Liver (tissue), 3 donors: ENCODE data around the gene CMTM1.

Source experiments
- EGR1 ChIP-seq, 2 donors: IDR thresholded peaks; 2 replicates each; pipeline ENCODE4 v1.6.1; 2016 to 2018; ENCODE audit warnings: antibody characterized with exemption in 2 of 2, low read depth in 2 of 2
- GABPA ChIP-seq, 2 donors: IDR thresholded peaks in 1 of 2; conservative IDR thresholded peaks in 1 of 2; 2 replicates each; pipeline ENCODE4 v1.6.1; 2016; ENCODE audit warnings: antibody characterized with exemption in 2 of 2, mild to moderate bottlenecking in 1 of 2, moderate library complexity in 1 of 2
- JUND ChIP-seq, 2 donors: IDR thresholded peaks; 2 replicates each; pipeline ENCODE4 v1.6.1; 2016; ENCODE audit warnings: antibody characterized with exemption in 2 of 2
- YY1 ChIP-seq: IDR thresholded peaks from 2 replicates; pipeline ENCODE4 v1.6.1; 2016; ENCODE audit warnings: antibody characterized with exemption, mild to moderate bottlenecking
- TF ChIP-seq, protein P1 (sequence below): fragments of 150-350 bp; IDR thresholded peaks from 2 replicates; pipeline ENCODE4 v1.5.1; 2017; ENCODE audit warnings: improper control_type of control experiment, low read depth, low read length; ENCODE audit not compliant: missing input control
- TF ChIP-seq, protein P2 (sequence below): IDR thresholded peaks from 2 replicates; pipeline ENCODE4 v1.6.1; 2016; ENCODE audit warnings: antibody characterized with exemption
- TF ChIP-seq, protein P3 (sequence below): IDR thresholded peaks from 2 replicates; pipeline ENCODE4 v1.6.1; 2016; ENCODE audit warnings: antibody characterized with exemption
- donor health status: healthy.
- donor health status: healthy.

DNA sequence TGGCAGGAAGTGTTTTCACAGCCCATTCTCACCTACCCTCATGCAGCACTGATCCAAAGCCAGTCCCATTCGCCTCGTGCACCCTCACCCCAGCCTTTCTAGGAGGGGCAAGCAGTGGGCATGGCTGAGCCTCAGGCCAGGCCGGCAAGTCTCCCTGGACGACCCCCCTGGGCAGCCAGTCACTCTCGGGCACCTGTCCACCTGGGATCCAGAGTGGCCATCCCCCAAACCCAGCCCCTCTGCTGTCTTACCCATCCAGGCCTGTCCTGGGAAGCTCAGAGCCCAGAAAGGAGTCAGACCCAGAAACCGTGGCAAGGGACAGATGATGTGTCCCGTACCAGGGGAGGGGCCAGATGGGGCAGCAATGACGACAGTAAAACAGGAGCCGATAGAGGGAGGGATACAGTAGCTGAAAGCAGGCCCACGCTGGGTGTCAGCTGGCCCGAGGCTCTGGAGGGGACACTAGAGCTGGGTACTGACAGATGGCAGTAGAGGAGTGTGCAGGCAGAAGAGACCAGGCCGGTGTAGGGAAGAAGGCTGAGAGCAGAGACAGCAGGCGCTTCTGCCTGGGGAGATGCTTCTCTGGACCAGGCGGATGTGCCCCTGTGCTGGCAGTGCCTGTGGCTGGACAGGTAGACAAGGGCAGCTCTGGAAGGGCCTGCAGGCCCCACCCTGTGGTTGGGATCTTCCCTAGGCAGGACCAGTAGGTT is 44.0 kb downstream of the CMTM1 start:
- TF ChIP-seq, protein P1, sequence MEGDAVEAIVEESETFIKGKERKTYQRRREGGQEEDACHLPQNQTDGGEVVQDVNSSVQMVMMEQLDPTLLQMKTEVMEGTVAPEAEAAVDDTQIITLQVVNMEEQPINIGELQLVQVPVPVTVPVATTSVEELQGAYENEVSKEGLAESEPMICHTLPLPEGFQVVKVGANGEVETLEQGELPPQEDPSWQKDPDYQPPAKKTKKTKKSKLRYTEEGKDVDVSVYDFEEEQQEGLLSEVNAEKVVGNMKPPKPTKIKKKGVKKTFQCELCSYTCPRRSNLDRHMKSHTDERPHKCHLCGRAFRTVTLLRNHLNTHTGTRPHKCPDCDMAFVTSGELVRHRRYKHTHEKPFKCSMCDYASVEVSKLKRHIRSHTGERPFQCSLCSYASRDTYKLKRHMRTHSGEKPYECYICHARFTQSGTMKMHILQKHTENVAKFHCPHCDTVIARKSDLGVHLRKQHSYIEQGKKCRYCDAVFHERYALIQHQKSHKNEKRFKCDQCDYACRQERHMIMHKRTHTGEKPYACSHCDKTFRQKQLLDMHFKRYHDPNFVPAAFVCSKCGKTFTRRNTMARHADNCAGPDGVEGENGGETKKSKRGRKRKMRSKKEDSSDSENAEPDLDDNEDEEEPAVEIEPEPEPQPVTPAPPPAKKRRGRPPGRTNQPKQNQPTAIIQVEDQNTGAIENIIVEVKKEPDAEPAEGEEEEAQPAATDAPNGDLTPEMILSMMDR, result no peak
- TF ChIP-seq EGR1 (IDR thresholded peaks at IDR 0.05; ENCODE audit: low read depth in 2 of 2) (no peak), JUND (IDR thresholded peaks at IDR 0.05) (no peak), GABPA (IDR thresholded peaks at IDR 0.05 in 1 of 2, conservative IDR thresholded peaks at IDR 0.05 in 1 of 2) (no peak), YY1 (no peak)
- TF ChIP-seq, protein P2, sequence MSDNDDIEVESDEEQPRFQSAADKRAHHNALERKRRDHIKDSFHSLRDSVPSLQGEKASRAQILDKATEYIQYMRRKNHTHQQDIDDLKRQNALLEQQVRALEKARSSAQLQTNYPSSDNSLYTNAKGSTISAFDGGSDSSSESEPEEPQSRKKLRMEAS, result no peak
- TF ChIP-seq, protein P3, sequence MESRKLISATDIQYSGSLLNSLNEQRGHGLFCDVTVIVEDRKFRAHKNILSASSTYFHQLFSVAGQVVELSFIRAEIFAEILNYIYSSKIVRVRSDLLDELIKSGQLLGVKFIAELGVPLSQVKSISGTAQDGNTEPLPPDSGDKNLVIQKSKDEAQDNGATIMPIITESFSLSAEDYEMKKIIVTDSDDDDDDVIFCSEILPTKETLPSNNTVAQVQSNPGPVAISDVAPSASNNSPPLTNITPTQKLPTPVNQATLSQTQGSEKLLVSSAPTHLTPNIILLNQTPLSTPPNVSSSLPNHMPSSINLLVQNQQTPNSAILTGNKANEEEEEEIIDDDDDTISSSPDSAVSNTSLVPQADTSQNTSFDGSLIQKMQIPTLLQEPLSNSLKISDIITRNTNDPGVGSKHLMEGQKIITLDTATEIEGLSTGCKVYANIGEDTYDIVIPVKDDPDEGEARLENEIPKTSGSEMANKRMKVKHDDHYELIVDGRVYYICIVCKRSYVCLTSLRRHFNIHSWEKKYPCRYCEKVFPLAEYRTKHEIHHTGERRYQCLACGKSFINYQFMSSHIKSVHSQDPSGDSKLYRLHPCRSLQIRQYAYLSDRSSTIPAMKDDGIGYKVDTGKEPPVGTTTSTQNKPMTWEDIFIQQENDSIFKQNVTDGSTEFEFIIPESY, result no peak
